Lower leg skin (tissue), 3 donors: ENCODE data around the gene C1orf210.

Experiments used
- POLR2A ChIP-seq, 2 donors: fragments of 450-650 bp; IDR thresholded peaks; one replicate each; pipeline ENCODE4 v1.6.1; 2016 to 2017; ENCODE audit warnings: antibody characterized with exemption in 2 of 2, mild to moderate bottlenecking in 1 of 2, moderate library complexity in 1 of 2
- TF ChIP-seq, protein P1 (sequence below), 3 donors: fragments of 450-650 bp; IDR thresholded peaks; one replicate each; pipeline ENCODE4 v1.5.1; 2016; ENCODE audit warnings: antibody characterized with exemption in 3 of 3, mild to moderate bottlenecking in 3 of 3, moderate library complexity in 2 of 3

DNA sequence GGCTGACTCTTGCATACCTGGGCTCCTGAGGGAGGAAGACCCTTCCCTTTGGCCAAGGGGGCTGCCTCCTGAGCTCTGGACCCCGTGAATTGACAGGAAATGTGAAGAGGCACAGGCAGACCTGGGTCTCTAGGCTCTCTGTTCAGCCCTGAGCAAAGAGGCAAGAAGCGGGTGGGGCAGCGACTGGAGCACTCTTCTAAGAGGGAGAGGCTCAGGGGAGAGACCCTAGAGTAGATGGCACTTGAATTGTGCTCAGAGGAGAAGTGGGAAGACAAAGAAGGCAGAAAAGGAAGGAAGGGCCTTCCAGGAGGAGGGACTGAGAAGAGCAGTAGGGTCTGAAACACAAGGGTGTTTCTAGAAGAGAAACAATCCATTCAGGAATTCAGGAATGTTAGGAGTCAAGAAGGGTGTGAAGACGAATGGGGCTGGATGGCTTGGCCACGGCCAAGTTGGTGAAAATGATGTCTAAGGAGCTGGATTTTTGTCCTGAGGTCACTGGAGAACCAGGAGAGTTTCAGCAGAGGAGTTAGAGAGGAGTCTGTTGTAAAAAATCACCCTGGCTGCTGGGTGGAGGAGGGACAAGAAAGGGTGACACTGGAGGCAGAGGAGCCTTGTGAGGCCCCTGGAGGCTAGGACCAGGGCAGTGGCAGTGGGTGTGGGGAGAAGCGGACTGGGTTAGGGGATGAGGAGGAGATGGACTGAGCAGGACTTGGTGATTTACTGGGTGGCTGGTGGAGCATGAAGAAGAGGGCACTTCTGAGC, 20.7 kb upstream of the C1orf210 start:
- no peak for TF ChIP-seq POLR2A (IDR thresholded peaks at IDR 0.05)
- TF ChIP-seq, protein P1, sequence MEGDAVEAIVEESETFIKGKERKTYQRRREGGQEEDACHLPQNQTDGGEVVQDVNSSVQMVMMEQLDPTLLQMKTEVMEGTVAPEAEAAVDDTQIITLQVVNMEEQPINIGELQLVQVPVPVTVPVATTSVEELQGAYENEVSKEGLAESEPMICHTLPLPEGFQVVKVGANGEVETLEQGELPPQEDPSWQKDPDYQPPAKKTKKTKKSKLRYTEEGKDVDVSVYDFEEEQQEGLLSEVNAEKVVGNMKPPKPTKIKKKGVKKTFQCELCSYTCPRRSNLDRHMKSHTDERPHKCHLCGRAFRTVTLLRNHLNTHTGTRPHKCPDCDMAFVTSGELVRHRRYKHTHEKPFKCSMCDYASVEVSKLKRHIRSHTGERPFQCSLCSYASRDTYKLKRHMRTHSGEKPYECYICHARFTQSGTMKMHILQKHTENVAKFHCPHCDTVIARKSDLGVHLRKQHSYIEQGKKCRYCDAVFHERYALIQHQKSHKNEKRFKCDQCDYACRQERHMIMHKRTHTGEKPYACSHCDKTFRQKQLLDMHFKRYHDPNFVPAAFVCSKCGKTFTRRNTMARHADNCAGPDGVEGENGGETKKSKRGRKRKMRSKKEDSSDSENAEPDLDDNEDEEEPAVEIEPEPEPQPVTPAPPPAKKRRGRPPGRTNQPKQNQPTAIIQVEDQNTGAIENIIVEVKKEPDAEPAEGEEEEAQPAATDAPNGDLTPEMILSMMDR (IDR thresholded peaks at IDR 0.05), result no peak
